Activated CD4-positive, alpha-beta memory T cell treated with anti-CD3 and anti-CD28 coated beads for 36 hours (primary cell): Measurements from ENCODE around the gene EVX1. TPM values are rescaled to one million over a fixed set of nuclear protein-coding genes. Genes with fewer than 3 reads are reported as not detected.

Experiments used
- CTCF ChIA-PET: fragments of 350-600 bp; sonication (Branson Sonifier 250); formaldehyde crosslinking; loops from one replicate; lab custom pipeline; 2021; ENCODE audit warnings: antibody characterized with exemption, inconsistent platforms; lab: Charles Lee
- POLR2A ChIA-PET: fragments of 350-600 bp; sonication (Branson Sonifier 250); formaldehyde crosslinking; loops from one replicate; lab custom pipeline; 2021; ENCODE audit warnings: antibody characterized with exemption; lab: Charles Lee
- DNase-seq: peaks from one replicate; pipeline ENCODE4 v3.0.0-alpha.2; 2020
- H3K27ac Mint-ChIP-seq: one replicate; pipeline ENCODE4 v1.8.0; 2021; ENCODE audit warnings: mixed read lengths
- H3K27me3 Mint-ChIP-seq: one replicate; pipeline ENCODE4 v1.8.0; 2021; ENCODE audit warnings: mixed read lengths
- H3K36me3 Mint-ChIP-seq: one replicate; pipeline ENCODE4 v1.8.0; 2021; ENCODE audit warnings: mixed read lengths
- H3K4me1 Mint-ChIP-seq: one replicate; pipeline ENCODE4 v1.8.0; 2021; ENCODE audit warnings: low read depth, mixed read lengths
- H3K4me3 Mint-ChIP-seq: one replicate; pipeline ENCODE4 v1.8.0; 2021; ENCODE audit warnings: mild to moderate bottlenecking, mixed read lengths
- H3K9me3 Mint-ChIP-seq: one replicate; pipeline ENCODE4 v1.8.0; 2021; ENCODE audit warnings: mixed read lengths
- intact Hi-C: fragments of 100-400 bp; cut with micrococcal nuclease; formaldehyde crosslinking; loops from one replicate; pipeline ENCODE4 v1.15.1; 2023
- total RNA-seq, 2 experiments: library from RNA; stranded (reverse); gene quantifications; one replicate each; pipeline ENCODE4 v1.2.3, GENCODE V29; 2021

EVX1 gene
- total RNA-seq, 2 experiments from 2014 or later: not detected

GRCh38 chr7:27247452-27248426 lies 5.1 kb downstream of the EVX1 start:
- DNase-seq: no peak
- no peaks in the 10 kb centered on the region for H3K9me3 Mint-ChIP-seq
- H3K4me1 Mint-ChIP-seq: peaks cover 19% of the 10 kb centered on the region
- POLR2A ChIA-PET: no interaction called here
- intact Hi-C loops: no loop called here
- H3K27ac Mint-ChIP-seq: no peak overlapping the region
- peaks cover 2% of the 10 kb centered on the region for H3K36me3 Mint-ChIP-seq
- H3K27me3 Mint-ChIP-seq: peaks cover 79% of the 10 kb centered on the region
- CTCF ChIA-PET: interaction anchor here (0.9 kb wide), 1 partner anchor 87 kb away, joined by 4 read pairs; no protein-coding TSS in a partner anchor
- no peak overlapping the region for H3K4me3 Mint-ChIP-seq

- Mint-ChIP-seq H3K4me3 (no peak overlapping the region), H3K4me1 (peaks cover 17% of the 10 kb centered on the region), H3K27ac (no peak overlapping the region), H3K36me3 (peaks cover 2% of the 10 kb centered on the region), H3K9me3 (no peaks in the 10 kb centered on the region), H3K27me3 (peaks cover 84% of the 10 kb centered on the region)
- intact Hi-C loops: no loop called here
- POLR2A ChIA-PET: no interaction called here
- DNase-seq: no peak
- CTCF ChIA-PET: interaction anchor here (0.9 kb wide), 1 partner anchor 53 kb away, joined by 3 read pairs; no protein-coding TSS in a partner anchor
Observed at GRCh38 chr7:27248427-27248806, 5.8 kb downstream of the EVX1 start.

DNA sequence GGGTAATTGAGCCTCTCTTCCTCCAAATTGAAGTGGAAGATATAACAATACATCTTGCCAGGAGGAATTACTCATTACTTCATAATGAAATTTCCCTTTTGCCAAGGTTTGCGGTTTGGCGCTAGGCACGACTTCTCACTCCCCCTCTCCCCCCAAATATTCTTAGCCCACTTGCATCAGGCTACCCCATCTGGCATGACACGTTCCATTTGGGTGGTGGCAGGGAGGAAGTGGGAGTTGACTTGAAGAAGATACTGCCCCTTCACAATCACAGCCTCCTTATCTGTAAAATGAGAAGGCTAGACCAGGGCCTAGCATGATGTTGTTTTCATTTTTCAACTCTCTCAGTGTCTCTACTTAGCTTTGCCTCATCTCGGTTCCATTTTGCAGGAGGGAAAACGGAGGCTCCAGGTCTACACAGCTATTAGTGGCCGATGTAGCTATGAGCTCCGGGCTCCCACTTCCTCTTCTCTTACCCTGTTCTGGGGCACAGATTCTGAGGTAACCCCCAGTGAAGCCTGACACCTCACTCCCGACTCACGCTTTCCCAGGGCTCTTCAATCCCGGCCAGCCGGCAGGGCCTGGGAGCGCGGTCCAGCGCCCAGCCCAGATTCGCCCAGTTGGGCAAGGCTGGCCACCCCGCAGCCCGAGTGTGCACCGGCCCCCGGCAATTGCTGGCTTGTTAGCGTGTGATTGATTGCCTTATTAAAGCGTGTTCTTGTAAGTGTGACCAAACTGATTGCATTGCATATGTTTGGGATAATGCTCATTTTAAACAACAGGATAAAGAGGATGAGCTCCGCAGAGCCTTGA lies 6.5 kb downstream of the EVX1 start:
- ChIA-PET CTCF (interaction anchor here (0.9 to 1.0 kb wide), 2 partner anchors 53 kb away, joined by 3 read pairs; no protein-coding TSS in a partner anchor), POLR2A (no interaction called here)
- H3K27ac Mint-ChIP-seq: no peak overlapping the region

DNA sequence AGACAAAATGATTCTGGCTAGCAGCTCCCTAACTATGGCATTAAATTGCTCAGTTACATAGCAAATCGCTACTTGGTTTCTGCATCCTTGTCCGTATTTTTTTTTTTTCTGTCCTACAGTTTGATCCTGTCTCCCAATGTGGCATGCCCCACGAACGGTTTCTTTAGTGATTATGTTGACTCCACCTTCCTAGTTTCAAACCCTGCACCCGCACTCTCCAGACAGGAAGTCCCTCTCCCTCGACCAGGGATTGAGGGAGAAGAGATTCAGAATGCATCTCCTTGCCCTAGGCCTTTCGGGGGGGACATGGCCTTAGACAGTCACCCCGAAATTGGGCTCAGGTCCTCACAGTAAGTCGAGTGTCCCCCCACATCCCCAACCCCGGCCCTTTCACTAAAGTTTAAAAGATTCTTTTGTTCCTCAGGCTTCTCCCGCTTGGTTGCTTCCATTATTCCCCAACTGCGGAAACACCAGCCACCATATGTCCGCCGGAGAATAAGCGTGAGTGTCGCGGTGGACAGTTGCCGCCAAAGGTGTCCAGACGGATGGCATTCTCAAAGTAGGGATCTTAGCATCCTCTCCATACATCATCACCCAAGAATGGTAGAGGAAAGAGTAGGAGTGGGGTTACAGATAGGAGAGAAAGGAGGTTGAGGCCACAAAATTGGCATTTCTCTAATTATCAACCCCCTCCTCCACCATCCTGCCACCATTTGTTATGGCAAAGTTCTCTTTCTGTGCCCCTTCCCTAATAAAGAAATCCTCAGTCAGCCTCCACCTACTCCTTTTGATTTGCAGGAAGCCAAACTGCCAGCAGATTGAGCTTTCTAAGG lies 7.3 kb downstream of the EVX1 start:
- DNase-seq: no peak
- ChIA-PET CTCF (interaction anchor here (1.0 kb wide), 1 partner anchor 54 kb away, joined by 3 read pairs; no protein-coding TSS in a partner anchor), POLR2A (no interaction called here)
- Mint-ChIP-seq H3K4me1 (peaks cover 11% of the 10 kb centered on the region), H3K36me3 (no peaks in the 10 kb centered on the region), H3K9me3 (no peaks in the 10 kb centered on the region), H3K27me3 (peaks cover 84% of the 10 kb centered on the region), H3K4me3 (no peak overlapping the region), H3K27ac (no peak overlapping the region)
- intact Hi-C loops: loop anchor here (2.0 kb wide), 1 partner anchor 51 kb away; no protein-coding TSS in a partner anchor

More for the DNA sequence above, 6.5 kb downstream of the EVX1 start:
- H3K4me1 Mint-ChIP-seq: peaks cover 13% of the 10 kb centered on the region
- no peaks in the 10 kb centered on the region for H3K9me3 Mint-ChIP-seq
- no peaks in the 10 kb centered on the region for H3K36me3 Mint-ChIP-seq
- no peak for DNase-seq
- intact Hi-C loops: no loop called here
- H3K27me3 Mint-ChIP-seq: peaks cover 86% of the 10 kb centered on the region
- H3K4me3 Mint-ChIP-seq: no peak overlapping the region

GRCh38 chr7:27250557-27251070 lies 8.0 kb downstream of the EVX1 start:
- ChIA-PET POLR2A (no interaction called here), CTCF (interaction anchor here (0.7 to 1.0 kb wide), 3 partner anchors 52 to 55 kb away, joined by 3 to 4 read pairs (median 3); no protein-coding TSS in a partner anchor)
- no peak overlapping the region for H3K4me3 Mint-ChIP-seq
- DNase-seq: no peak
- intact Hi-C loops: loop anchor here (2.0 kb wide), 1 partner anchor 52 kb away; no protein-coding TSS in a partner anchor
- no peaks in the 10 kb centered on the region for H3K36me3 Mint-ChIP-seq
- peaks cover 9% of the 10 kb centered on the region for H3K4me1 Mint-ChIP-seq
- no peak overlapping the region for H3K27ac Mint-ChIP-seq
- no peaks in the 10 kb centered on the region for H3K9me3 Mint-ChIP-seq
- H3K27me3 Mint-ChIP-seq: peaks cover 80% of the 10 kb centered on the region

DNA sequence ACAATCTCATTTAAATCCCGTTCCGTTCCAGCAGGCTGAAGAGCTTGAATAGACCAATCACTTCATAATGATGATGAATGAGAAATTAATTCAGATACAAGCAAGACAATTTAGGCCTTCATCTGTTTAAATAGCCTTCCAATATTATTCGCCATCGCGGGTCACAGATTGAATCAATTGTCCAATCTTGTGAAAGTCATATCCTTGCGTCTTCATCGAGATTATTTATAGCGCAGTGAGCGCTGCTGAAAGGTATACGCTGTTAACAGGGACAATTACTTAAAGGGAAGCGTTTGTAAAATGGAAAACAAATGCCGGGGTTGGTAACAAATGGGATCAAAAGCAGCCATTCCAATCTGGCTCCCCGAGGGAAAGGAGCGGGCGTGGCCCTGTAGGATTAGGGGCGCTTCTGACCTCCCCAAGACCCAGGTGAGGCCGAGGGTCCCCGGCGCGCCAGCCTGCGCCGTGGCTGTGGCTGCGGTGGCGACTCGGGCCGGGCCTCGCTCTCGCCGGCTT lies 8.6 kb downstream of the EVX1 start:
- Mint-ChIP-seq H3K4me1 (peaks cover 9% of the 10 kb centered on the region), H3K36me3 (no peaks in the 10 kb centered on the region), H3K4me3 (no peak overlapping the region), H3K27ac (no peak overlapping the region), H3K27me3 (peaks cover 77% of the 10 kb centered on the region), H3K9me3 (no peaks in the 10 kb centered on the region)
- intact Hi-C loops: loop anchor here (2.0 kb wide), 1 partner anchor 52 kb away; no protein-coding TSS in a partner anchor
- ChIA-PET POLR2A (no interaction called here), CTCF (interaction anchor here (0.7 to 1.0 kb wide), 2 partner anchors 53 to 55 kb away, joined by 3 to 4 read pairs; no protein-coding TSS in a partner anchor)
- DNase-seq: no peak

DNA sequence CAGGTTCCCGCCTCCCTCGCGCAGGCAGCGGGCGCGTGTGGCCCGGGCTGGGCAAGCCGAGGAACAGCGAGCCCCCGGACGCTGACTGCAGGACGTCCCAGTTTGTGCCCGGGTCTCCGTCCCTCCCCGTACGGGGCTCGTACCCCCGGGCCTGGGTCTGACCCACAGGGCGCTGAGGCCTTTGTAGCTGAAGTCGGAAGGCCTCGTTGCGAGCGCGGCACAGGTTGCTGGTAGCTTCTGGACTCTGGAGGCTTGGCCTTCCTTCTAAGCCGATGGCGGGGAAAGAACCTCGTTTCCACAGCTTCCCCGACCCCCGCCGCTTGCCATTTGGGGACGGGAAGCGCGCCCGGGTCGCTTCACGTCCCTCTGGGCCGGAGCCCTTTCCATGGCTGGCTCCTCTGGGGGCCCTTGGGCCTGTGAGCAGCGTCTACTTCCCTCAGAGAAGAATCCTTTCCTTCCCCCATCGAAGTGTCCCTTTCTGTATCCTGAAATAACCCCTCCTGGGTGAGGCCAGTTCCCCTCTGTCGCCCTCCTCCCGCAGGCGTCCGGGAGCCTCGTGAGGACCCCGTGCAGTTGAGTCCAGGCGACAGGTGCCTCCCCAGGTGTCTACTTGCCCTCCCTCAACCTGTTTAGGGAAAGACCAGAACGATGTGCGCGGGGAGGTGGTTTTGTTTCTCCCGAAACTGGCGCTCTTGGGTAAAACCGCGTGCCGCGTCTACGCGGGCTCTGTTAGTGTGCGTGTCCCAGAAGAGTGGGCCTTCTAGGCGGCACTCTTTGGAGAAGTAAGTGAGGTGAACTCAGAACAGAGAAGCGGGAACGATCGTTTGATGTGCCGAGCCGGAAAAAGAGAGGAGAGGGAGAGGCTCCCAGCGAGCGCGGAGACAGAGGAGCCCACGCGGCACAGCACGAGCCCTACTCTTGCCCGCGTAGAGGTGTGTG lies 9.3 kb downstream of the EVX1 start:
- ChIA-PET CTCF (interaction anchor here (0.6 kb wide), 1 partner anchor 1482 kb away, joined by 3 read pairs; no protein-coding TSS in a partner anchor), POLR2A (no interaction called here)
- intact Hi-C loops: loop anchor here (2.0 kb wide), 1 partner anchor 53 kb away; no protein-coding TSS in a partner anchor
- no peak for DNase-seq
- Mint-ChIP-seq H3K27ac (no peak overlapping the region), H3K27me3 (peaks cover 71% of the 10 kb centered on the region), H3K4me1 (peaks cover 9% of the 10 kb centered on the region), H3K9me3 (no peaks in the 10 kb centered on the region), H3K4me3 (no peak overlapping the region), H3K36me3 (no peaks in the 10 kb centered on the region)

DNA sequence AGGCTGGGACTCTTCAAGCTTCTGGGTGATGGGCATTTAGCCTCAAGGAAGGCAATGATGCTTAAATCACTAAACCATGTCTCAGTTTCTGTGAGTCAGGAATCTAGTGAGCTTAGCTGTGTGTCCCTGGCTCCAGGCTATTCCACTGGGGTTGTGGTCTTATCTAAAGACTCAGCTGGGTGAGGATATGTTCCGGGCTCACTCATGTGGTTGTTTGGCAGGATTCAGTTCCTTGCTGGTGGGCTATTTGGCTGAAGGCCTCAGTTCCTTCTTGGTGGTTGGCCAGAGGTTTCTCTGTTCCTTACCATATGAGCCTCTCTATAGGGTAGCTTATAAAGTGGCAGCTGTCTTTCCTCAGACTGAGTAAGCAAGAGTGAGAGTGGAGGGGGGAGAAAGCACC lies 12.0 kb downstream of the EVX1 start:
- no peak for DNase-seq
- Mint-ChIP-seq H3K27me3 (peaks cover 47% of the 10 kb centered on the region), H3K4me1 (peaks cover 9% of the 10 kb centered on the region), H3K27ac (no peak overlapping the region), H3K9me3 (no peaks in the 10 kb centered on the region), H3K36me3 (no peaks in the 10 kb centered on the region), H3K4me3 (no peak overlapping the region)
- intact Hi-C loops: no loop called here
- CTCF ChIA-PET: interaction anchor here (1.4 kb wide), 1 partner anchor 44 kb away, joined by 5 read pairs; no protein-coding TSS in a partner anchor
- POLR2A ChIA-PET: interaction anchor here (0.6 kb wide), 1 partner anchor 22 kb away, joined by 3 read pairs; no protein-coding TSS in a partner anchor

- H3K4me3 Mint-ChIP-seq: no peak overlapping the region
- no peak overlapping the region for H3K27ac Mint-ChIP-seq
- H3K4me1 Mint-ChIP-seq: no peaks in the 10 kb centered on the region
- DNase-seq: no peak
- CTCF ChIA-PET: interaction anchor here (0.6 kb wide), 1 partner anchor 384 kb away, joined by 3 read pairs; no protein-coding TSS in a partner anchor
- H3K27me3 Mint-ChIP-seq: peaks cover 18% of the 10 kb centered on the region
- intact Hi-C loops: no loop called here
- POLR2A ChIA-PET: no interaction called here
- no peaks in the 10 kb centered on the region for H3K36me3 Mint-ChIP-seq
- no peaks in the 10 kb centered on the region for H3K9me3 Mint-ChIP-seq
Observed at GRCh38 chr7:27260211-27260610, 17.6 kb downstream of the EVX1 start.

- Mint-ChIP-seq H3K4me3 (no peak overlapping the region), H3K4me1 (no peaks in the 10 kb centered on the region), H3K27ac (no peak overlapping the region), H3K36me3 (no peaks in the 10 kb centered on the region), H3K27me3 (peaks cover 17% of the 10 kb centered on the region), H3K9me3 (no peaks in the 10 kb centered on the region)
- POLR2A ChIA-PET: no interaction called here
- intact Hi-C loops: no loop called here
- CTCF ChIA-PET: no interaction called here
- no peak for DNase-seq
Observed at GRCh38 chr7:27262121-27262520, 19.5 kb downstream of the EVX1 start.
